IMR-90 (cell line): ENCODE data around the gene SCGB1A1.

Experiments used
- BHLHE40 ChIP-seq: fragments of 150-350 bp; IDR thresholded peaks from 2 replicates; pipeline ENCODE4 v1.6.1; 2016; ENCODE audit warnings: mild to moderate bottlenecking, low read depth, low read length
- CEBPB ChIP-seq: IDR thresholded peaks from 2 replicates; pipeline ENCODE4 v1.6.1; 2012; ENCODE audit warnings: low read depth, low read length, improper control_type of control experiment
- CTCF ChIP-seq: conservative IDR thresholded peaks from 2 replicates; pipeline ENCODE4 v1.5.1; 2012; ENCODE audit warnings: mild to moderate bottlenecking, low read depth, low read length, improper control_type of control experiment
- ELK1 ChIP-seq: fragments of 150-350 bp; IDR thresholded peaks from 2 replicates; pipeline ENCODE4 v1.6.1; 2016; ENCODE audit warnings: low read depth, mild to moderate bottlenecking, low read length, moderate library complexity, borderline replicate concordance
- FOS ChIP-seq: fragments of 150-350 bp; IDR thresholded peaks from 2 replicates; pipeline ENCODE4 v1.6.1; 2016; ENCODE audit warnings: low read depth, low read length
- MAZ ChIP-seq: IDR thresholded peaks from 2 replicates; pipeline ENCODE4 v1.6.1; 2012; ENCODE audit warnings: low read depth, mild to moderate bottlenecking, low read length, improper control_type of control experiment, moderate library complexity, borderline replicate concordance
- MXI1 ChIP-seq: IDR thresholded peaks from 2 replicates; pipeline ENCODE4 v1.6.1; 2012; ENCODE audit warnings: low read depth, mild to moderate bottlenecking, low read length, moderate library complexity, borderline replicate concordance
- NFE2L2 ChIP-seq: fragments of 150-350 bp; IDR thresholded peaks from 2 replicates; pipeline ENCODE4 v1.6.1; 2016; ENCODE audit warnings: low read depth, mild to moderate bottlenecking, low read length
- POLR2A ChIP-seq: IDR thresholded peaks from 2 replicates; pipeline ENCODE4 v1.6.1; 2012; ENCODE audit warnings: mild to moderate bottlenecking, low read depth, low read length
- RAD21 ChIP-seq: IDR thresholded peaks from 2 replicates; pipeline ENCODE4 v1.6.1; 2012; ENCODE audit warnings: low read length, improper control_type of control experiment
- RCOR1 ChIP-seq: IDR thresholded peaks from 2 replicates; pipeline ENCODE4 v1.6.1; 2012; ENCODE audit warnings: mild to moderate bottlenecking, low read length, improper control_type of control experiment; ENCODE audit not compliant: insufficient replicate concordance
- RFX5 ChIP-seq: IDR thresholded peaks from 2 replicates; pipeline ENCODE4 v1.8.0; 2012; ENCODE audit warnings: low read depth, mild to moderate bottlenecking, low read length, moderate library complexity
- USF2 ChIP-seq: fragments of 150-350 bp; IDR thresholded peaks from 2 replicates; pipeline ENCODE4 v1.6.1; 2017; ENCODE audit warnings: mild to moderate bottlenecking, antibody characterized with exemption, low read length, low read depth

GRCh38 chr11:62392506-62392905 lies 26.3 kb upstream of the SCGB1A1 start:
- no peak for TF ChIP-seq CTCF
- TF ChIP-seq RAD21 = no peak
- TF ChIP-seq MAZ = no peak
- TF ChIP-seq POLR2A = no peak
- no peak for TF ChIP-seq ELK1
- no peak for TF ChIP-seq NFE2L2
- no peak for TF ChIP-seq USF2
- no peak for TF ChIP-seq RFX5
- TF ChIP-seq RCOR1 = no peak
- no peak for TF ChIP-seq CEBPB
- TF ChIP-seq MXI1 = no peak
- no peak for TF ChIP-seq BHLHE40
- no peak for TF ChIP-seq FOS
